ENCODE results near the gene GTPBP6. TPM values are rescaled to one million over a fixed set of nuclear protein-coding genes. Genes with fewer than 3 reads are reported as not detected.
"Not testable (repeated sequence)": the region's sequence is repeated elsewhere in the genome, so short reads cannot be mapped to it uniquely, and the experiment has no call there.

Gene GTPBP6
- total RNA-seq, 1 donor = 25.5 TPM

DNA sequence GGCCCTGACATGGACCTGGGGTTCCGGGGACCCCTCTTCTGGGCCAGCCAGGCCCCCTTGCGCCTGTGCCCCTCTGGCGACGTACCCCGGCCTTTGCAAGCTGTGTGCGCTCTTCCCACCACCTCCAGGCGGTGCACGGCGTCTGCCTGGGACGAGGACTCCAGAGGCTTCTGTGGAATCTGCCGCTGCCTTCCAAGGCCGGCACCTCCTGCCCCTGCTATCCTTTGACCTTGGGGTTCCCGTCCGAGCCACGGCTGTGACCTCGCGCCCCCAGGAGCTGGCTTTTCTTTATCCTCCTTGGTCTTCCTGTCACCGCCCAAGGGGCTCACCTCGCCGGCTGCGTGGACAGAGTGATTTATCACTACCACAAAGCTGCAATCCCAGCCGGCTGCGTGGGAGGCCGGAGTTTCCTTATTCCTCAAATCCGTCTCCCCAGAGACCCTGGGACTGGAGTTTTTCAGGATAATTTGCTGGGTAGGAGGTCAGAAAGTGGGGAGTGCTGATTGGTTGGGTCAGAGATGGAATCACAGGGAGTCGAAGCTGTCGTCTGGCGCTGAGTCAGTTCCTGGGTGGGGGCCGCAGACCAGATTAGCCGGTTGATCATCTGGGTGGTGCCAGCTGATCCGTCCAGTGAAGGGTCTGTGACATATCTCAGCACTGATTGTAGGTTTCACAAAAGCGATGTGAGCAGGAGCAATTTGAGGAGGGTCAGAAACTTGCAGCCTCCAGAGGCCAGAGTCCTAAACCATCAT, 57.3 kb downstream of the GTPBP6 start:
- TF ChIP-seq CTCF (IDR thresholded peaks at IDR 0.05; ENCODE audit: insufficient read depth, low read depth, low read length) = peak; percentile 45
- peak; percentile 94 for DNase-seq (ENCODE audit: low read depth)
- H3K4me3 ChIP-seq (ENCODE audit: low read depth, low read length) = peak overlapping the region; percentile 7

- TF ChIP-seq CTCF (IDR thresholded peaks at IDR 0.05; ENCODE audit: insufficient read depth, low read depth, low read length) = no peak
- H3K4me3 ChIP-seq (ENCODE audit: low read depth, low read length) = no peak overlapping the region
- DNase-seq (ENCODE audit: low read depth) = no peak
These were observed 58.8 kb downstream of the GTPBP6 start for GRCh38 chrX:259692-260355.

GRCh38 chrX:258291-259040, 60.1 kb downstream of the GTPBP6 start:
- no peak for TF ChIP-seq CTCF (IDR thresholded peaks at IDR 0.05; ENCODE audit: insufficient read depth, low read depth, low read length)
- no peak overlapping the region for H3K4me3 ChIP-seq (ENCODE audit: low read depth, low read length)
- DNase-seq (ENCODE audit: low read depth) = no peak

- DNase-seq (ENCODE audit: low read depth) = no peak
- H3K4me3 ChIP-seq (ENCODE audit: low read depth, low read length) = no peak overlapping the region
- no peak for TF ChIP-seq CTCF (IDR thresholded peaks at IDR 0.05; ENCODE audit: insufficient read depth, low read depth, low read length)
These were observed 60.8 kb downstream of the GTPBP6 start for GRCh38 chrX:257681-258289.

DNA sequence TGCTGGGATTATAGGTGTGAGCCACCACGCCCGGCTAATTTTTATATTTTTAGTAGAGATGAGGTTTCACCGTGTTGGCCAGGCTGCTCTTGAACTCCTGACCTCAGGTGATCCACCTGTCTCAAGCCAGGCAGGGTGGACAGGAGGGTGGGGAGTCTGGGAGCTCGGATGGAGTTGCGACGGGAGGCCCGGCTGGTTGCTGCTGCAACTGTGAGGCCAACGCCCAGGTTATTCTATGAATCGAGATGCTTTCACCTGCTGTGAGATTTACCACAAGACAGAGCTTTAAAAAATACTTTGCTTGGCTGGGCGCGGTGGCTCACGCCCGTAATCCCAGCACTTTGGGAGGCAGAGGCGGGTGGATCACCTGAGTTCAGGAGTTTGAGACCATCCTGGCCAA, 61.5 kb downstream of the GTPBP6 start:
- not testable (repeated sequence) for DNase-seq (ENCODE audit: low read depth)

DNA sequence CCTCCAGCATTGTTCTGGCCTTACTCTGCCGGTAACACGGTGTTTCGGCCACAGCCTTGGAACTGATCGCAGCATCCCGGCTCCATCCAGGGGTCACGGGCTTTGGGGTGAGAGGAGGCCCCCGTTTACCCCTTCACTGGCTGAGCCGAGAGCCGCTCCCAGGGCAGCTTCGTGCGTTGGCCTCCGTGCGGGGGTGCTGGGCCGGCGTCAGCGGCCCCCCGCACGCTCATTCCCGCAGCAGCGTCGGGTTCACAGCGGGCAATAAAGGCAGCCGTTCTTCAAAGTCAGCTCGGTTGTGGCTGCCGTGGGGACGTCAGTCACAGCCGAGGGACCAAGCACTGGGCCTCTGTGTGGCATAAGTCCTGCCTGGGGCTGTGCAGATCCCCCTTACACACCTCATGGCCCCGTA, 62.7 kb downstream of the GTPBP6 start:
- no peak overlapping the region for H3K4me3 ChIP-seq (ENCODE audit: low read depth, low read length)
- no peak for DNase-seq (ENCODE audit: low read depth)
- TF ChIP-seq CTCF (IDR thresholded peaks at IDR 0.05; ENCODE audit: insufficient read depth, low read depth, low read length) = no peak

More for the DNA sequence above, 61.5 kb downstream of the GTPBP6 start:
- H3K4me3 ChIP-seq (ENCODE audit: low read depth, low read length) = not testable (repeated sequence)

Other genes with a start within 250 kb of the GTPBP6 start
- 8.2 and 13.2 TPM in 2 replicates for gene PLCXD1, start 37.4 kb downstream of the GTPBP6 start, total RNA-seq
- gene PPP2R3B, start 68.1 kb upstream of the GTPBP6 start, total RNA-seq = 9.1 and 15.1 TPM in 2 replicates

Measured in fibroblast of villous mesenchyme (primary cell).